Upper lobe of left lung (tissue), 6 donors: ENCODE measurements around the gene WAS. TPM values are rescaled to one million over a fixed set of nuclear protein-coding genes. Genes with fewer than 3 reads are reported as not detected.
A peak's percentile ranks its signal among the peaks of the same experiment; 100 is the strongest.
"Not testable (repeated sequence)": the region's sequence is repeated elsewhere in the genome, so short reads cannot be mapped to it uniquely, and the experiment has no call there.

Source experiments
- ATAC-seq, 2 donors: fragments of 200-7000 bp; cut with Tn5 transposase; one replicate each; pipeline ENCODE4 v1.9.1; 2022; ENCODE audit warnings: mild to moderate bottlenecking in 2 of 2, moderate library complexity in 2 of 2; ENCODE audit not compliant: low FRiP score in 2 of 2
- DNase-seq, 2 donors: peaks; one replicate each; pipeline ENCODE4 v3.0.0-alpha.2; 2019 to 2020
- H3K27ac ChIP-seq, 4 donors: fragments of 200-600 bp; sonication (generic); one replicate each; pipeline ENCODE4 v1.5.1; 2016 to 2019
- H3K27me3 ChIP-seq, 4 donors: fragments of 200-600 bp; sonication (generic); one replicate each; pipeline ENCODE4 v1.5.1; 2017 to 2019
- H3K36me3 ChIP-seq, 4 donors: fragments of 200-600 bp; sonication (generic); one replicate each; pipeline ENCODE4 v1.5.1; 2016 to 2019
- H3K4me1 ChIP-seq, 4 donors: fragments of 200-600 bp; sonication (generic); one replicate each; pipeline ENCODE4 v1.5.1; 2018 to 2019
- H3K4me3 ChIP-seq, 4 donors: fragments of 200-600 bp; sonication (generic); one replicate each; pipeline ENCODE4 v1.5.1; 2017 to 2019; ENCODE audit warnings: mild to moderate bottlenecking in 2 of 4, moderate library complexity in 1 of 4
- H3K9me3 ChIP-seq, 4 donors: fragments of 200-600 bp; sonication (generic); one replicate each; pipeline ENCODE4 v1.5.1; 2018 to 2019
- EP300 ChIP-seq, 4 donors: sonication (generic); formaldehyde crosslinking; IDR thresholded peaks; one replicate each; pipeline ENCODE4 v1.5.1; 2017; ENCODE audit warnings: antibody characterized with exemption in 4 of 4, control low read depth in 2 of 4
- POLR2A ChIP-seq, 4 donors: fragments of 450-650 bp; IDR thresholded peaks; one replicate each; pipeline ENCODE4 v1.5.1; 2016 to 2017; ENCODE audit warnings: antibody characterized with exemption in 4 of 4, mild to moderate bottlenecking in 2 of 4
- POLR2AphosphoS5 ChIP-seq, 2 donors: sonication (generic); formaldehyde crosslinking; IDR thresholded peaks; one replicate each; pipeline ENCODE4 v1.5.1; 2017; ENCODE audit warnings: antibody characterized with exemption in 2 of 2
- WGBS, 2 donors: methylation state at CpG; one replicate each; pipeline ENCODE4 v1.1.5; 2017 to 2018; 5-methylcytosine and 5-hydroxymethylcytosine counted together
- total RNA-seq, 6 donors: library from RNA; depleted of rRNA in 4 of 6; stranded (reverse); fragments of >200 nt in 4 of 6; gene quantifications; one replicate each; pipeline versions ENCODE4 v1.1.0 to v1.2.1, GENCODE V29; 2016 to 2021
- TF ChIP-seq, protein P1 (sequence below), 6 experiments: fragments of 450-650 bp in 4 of 6; fragments of 200-600 bp in 2 of 6; sonication (generic) in 2 of 6; IDR thresholded peaks; one replicate each; pipeline ENCODE4 v1.5.1; 2016 to 2019; ENCODE audit warnings: antibody characterized with exemption in 6 of 6
- donor health status: DM: no; HTN: no; CAD: no; lungs with moderate emphysema.
- donor health status: DM: no; HTN: yes; CAD: no; lungs with severe emphysema.

Gene WAS
- total RNA-seq, 6 donors from 2014 or later = 11.7 to 46.0 (median 33.9) TPM

DNA sequence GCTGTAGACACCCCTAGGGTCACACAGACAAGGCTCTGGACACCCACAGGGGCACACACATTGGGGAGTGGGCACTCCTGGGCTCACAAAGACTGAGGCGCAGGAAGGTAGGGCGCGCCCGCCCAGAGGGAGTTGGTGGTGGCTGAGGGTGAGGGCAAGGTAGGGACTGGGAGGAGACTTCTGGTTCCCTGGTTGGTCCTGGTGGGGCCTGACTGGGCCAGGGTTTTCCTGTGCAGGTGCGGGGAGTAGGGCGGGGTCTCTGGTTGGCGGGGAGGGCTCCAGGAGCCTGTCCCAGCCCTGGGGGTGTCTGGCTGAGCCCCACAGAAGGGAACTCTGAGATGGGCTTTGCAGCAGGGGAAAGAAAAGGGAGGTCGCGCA lies 6.7 kb upstream of the WAS start:
- Histone ChIP-seq H3K27ac (peak overlapping the region; percentile 82 to 89 (median 84)), H3K4me1 (peaks cover 0 to 8% (median 0%) of the 10 kb centered on the region in 4 donors), H3K9me3 (no peaks in the 10 kb centered on the region), H3K27me3 (no peaks in the 10 kb centered on the region), H3K4me3 (peak overlapping the region; percentile 2 to 79 (median 60)), H3K36me3 (no peaks in the 10 kb centered on the region)
- 41% methylated on average over 9 of the region's 9 CpGs; no CpG with 5 or more reads in 1 of the 2 donors for WGBS, 2 donors
- TF ChIP-seq POLR2A (IDR thresholded peaks at IDR 0.05) = no peak
- no peak for TF ChIP-seq EP300 (IDR thresholded peaks at IDR 0.05)
- TF ChIP-seq, protein P1, sequence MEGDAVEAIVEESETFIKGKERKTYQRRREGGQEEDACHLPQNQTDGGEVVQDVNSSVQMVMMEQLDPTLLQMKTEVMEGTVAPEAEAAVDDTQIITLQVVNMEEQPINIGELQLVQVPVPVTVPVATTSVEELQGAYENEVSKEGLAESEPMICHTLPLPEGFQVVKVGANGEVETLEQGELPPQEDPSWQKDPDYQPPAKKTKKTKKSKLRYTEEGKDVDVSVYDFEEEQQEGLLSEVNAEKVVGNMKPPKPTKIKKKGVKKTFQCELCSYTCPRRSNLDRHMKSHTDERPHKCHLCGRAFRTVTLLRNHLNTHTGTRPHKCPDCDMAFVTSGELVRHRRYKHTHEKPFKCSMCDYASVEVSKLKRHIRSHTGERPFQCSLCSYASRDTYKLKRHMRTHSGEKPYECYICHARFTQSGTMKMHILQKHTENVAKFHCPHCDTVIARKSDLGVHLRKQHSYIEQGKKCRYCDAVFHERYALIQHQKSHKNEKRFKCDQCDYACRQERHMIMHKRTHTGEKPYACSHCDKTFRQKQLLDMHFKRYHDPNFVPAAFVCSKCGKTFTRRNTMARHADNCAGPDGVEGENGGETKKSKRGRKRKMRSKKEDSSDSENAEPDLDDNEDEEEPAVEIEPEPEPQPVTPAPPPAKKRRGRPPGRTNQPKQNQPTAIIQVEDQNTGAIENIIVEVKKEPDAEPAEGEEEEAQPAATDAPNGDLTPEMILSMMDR (IDR thresholded peaks at IDR 0.05) = no peak
- TF ChIP-seq POLR2AphosphoS5 (IDR thresholded peaks at IDR 0.05) = no peak
- DNase-seq = no peak
- ATAC-seq = peak; percentile 21 to 52

DNA sequence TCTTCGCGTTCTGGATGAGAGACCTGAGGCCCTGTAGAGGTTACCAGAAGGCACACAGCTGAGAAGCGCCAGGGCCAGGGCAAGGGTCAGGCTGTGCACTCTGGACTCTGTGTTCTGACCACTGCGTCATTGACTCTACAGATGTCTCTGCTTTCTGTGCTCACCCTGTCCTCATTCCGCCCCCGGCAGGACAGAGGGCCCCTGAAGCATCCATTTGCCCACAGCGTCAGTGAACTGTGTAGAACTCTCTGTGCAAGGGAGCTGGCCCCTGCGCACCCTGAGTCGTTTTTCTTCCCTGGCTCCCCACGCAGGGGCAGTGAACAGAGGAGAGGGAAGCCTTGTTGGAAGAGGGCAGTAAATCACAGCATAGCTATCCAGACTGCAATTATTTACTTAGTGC lies 6.1 kb upstream of the WAS start:
- TF ChIP-seq POLR2AphosphoS5 (IDR thresholded peaks at IDR 0.05) = no peak
- no peak for TF ChIP-seq POLR2A (IDR thresholded peaks at IDR 0.05)
- no peak for TF ChIP-seq EP300 (IDR thresholded peaks at IDR 0.05)
- no peaks in the 10 kb centered on the region for H3K36me3 ChIP-seq
- peak overlapping the region in 2 of 4 donors; percentile 72 to 79 for H3K4me3 ChIP-seq
- peak overlapping the region in 3 of 4 donors; percentile 82 to 89 (median 83) for H3K27ac ChIP-seq
- peaks cover 0 to 8% (median 0%) of the 10 kb centered on the region in 4 donors for H3K4me1 ChIP-seq
- WGBS, 2 donors = 27 to 70% methylated on average over 4 to 10 of the region's 10 CpGs
- DNase-seq (no peak), ATAC-seq (no peak)
- H3K27me3 ChIP-seq = no peaks in the 10 kb centered on the region
- no peaks in the 10 kb centered on the region for H3K9me3 ChIP-seq

DNA sequence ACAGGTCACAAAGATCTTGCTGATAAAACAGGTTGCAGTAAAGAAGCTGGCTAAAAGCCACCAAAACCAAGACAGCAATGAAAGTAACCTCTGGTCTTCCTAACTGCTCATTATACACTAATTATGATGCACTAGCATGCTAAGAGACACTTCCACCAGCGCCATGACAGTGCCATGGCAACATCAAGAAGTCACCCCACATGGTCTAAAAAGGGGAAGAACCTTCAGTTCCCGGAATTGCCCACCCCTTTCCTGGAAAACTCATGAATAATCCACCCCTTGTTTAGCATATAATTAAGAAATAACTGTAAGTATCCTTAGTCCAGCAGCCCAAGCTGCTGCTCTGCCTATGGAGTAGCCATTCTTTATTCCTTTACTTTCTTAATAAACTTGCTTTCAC lies 3.1 kb upstream of the WAS start:
- not testable (repeated sequence) for H3K36me3 ChIP-seq, H3K4me1 ChIP-seq, ATAC-seq, H3K27me3 ChIP-seq, H3K4me3 ChIP-seq, H3K9me3 ChIP-seq
- peak overlapping the region in 2 of 4 donors; percentile 22 to 24 for H3K27ac ChIP-seq
- DNase-seq = peak in 1 of 2 donors; percentile 46
- WGBS, 2 donors = 22 to 33% methylated on average over 2 of the region's 2 CpGs

DNA sequence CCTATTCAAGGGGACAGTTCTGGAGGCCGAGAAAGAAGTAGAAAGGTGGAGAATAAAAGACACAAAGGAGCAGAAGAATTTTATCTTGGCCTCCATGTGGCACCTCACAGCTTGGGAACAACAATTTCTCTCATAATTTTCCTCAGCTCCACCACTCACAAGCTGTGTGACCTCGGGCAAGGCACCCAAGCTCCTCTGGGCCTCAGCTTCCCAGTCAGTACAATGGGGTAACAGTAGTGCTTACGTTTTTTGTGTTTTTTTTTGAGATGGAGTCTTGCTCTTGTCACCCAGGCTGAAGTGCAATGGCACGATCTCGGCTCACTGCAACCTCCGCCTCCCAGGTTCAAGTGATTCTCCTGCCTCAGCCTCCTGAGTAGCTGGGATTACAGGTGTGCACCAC lies 2.7 kb upstream of the WAS start:
- H3K36me3 ChIP-seq, H3K27me3 ChIP-seq, H3K4me3 ChIP-seq, DNase-seq, ATAC-seq, H3K4me1 ChIP-seq, H3K9me3 ChIP-seq: not testable (repeated sequence)
- H3K27ac ChIP-seq = peak overlapping the region in 1 of 4 donors; percentile 24
- 74 to 94% methylated on average over 6 of the region's 6 CpGs for WGBS, 2 donors

DNA sequence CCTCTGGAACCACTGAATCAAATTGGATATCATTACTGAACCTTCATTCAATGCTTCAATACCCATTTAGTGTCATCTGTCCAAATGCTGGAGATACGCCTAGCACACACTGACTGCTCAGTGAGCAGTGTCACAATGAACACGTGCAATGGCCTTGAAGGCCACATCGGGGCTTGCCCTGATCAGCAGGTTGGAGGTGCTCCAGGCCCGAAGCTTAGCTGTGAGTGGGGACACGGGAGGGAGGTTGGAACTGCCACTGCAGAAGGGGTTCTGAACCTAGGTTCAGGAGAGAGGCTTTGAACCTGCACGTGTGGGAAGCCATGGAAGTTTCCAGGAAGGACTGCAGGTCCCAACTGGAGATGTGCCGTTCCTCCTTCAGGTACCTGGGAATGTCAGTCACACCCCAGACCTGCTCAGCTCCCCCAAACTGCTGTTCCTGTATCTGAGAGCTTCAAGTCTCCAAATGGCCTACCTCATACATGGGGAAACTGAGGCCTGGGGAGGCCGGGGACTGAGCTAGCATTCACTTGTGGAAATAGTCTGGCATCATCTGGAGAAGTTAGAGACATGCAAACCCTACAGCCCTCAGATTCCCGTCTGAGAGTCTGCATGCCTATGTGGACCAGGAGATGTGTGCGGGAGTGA lies 1.9 kb upstream of the WAS start:
- Histone ChIP-seq H3K9me3 (no peaks in the 10 kb centered on the region), H3K4me1 (peaks cover 0 to 8% (median 1%) of the 10 kb centered on the region in 4 donors), H3K27me3 (no peaks in the 10 kb centered on the region), H3K36me3 (no peaks in the 10 kb centered on the region), H3K27ac (peak overlapping the region in 1 of 4 donors; percentile 43), H3K4me3 (no peak overlapping the region)
- no peak for ATAC-seq
- no peak for DNase-seq
- TF ChIP-seq, protein P1 (IDR thresholded peaks at IDR 0.05) = no peak
- TF ChIP-seq POLR2A (IDR thresholded peaks at IDR 0.05) (no peak), POLR2AphosphoS5 (IDR thresholded peaks at IDR 0.05) (no peak), EP300 (IDR thresholded peaks at IDR 0.05) (no peak)
- WGBS, 2 donors = 81 to 83% methylated on average over 7 to 10 of the region's 10 CpGs

DNA sequence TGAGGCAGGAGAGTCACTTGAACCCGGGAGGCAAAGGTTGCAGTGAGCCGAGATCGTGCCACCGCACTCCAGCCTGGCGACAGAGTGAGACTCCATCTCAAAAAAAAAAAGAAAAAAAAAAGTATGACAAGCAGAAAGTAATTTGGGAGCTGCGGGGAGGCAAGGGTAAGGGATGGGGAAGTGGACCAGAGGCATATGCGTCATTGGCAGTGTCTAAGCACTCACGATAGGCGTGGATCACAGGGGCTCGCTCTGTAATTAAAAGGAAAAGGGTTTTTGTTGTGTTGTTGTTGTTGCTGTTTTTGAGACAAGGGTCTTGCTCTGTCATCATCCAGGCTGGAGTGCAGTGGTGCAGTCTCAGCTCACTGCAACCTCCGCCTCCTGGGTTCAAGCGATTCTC lies 804 bp upstream of the WAS start:
- 74 to 90% methylated on average over 12 of the region's 12 CpGs for WGBS, 2 donors
- H3K4me3 ChIP-seq, H3K27me3 ChIP-seq, H3K36me3 ChIP-seq, H3K4me1 ChIP-seq, H3K9me3 ChIP-seq: not testable (repeated sequence)
- peak overlapping the region; percentile 79 to 82 (median 81) for H3K27ac ChIP-seq
- ATAC-seq = peak in 1 of 2 donors; percentile 79
- DNase-seq = peak in 1 of 2 donors; percentile 42

DNA sequence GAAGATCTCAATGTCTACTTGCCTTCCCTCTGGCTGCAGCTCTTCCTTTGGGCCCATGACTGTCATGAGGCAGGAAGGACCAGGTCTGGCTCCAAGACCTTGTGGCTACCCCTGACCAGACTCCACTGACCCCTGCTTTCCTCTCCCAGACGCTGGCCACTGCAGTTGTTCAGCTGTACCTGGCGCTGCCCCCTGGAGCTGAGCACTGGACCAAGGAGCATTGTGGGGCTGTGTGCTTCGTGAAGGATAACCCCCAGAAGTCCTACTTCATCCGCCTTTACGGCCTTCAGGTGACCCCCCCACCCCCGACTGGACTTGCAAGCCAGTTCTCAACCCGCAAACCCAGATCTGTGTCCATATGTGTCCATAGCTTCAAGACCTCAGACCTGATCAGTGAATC lies 535 bp downstream of the WAS start:
- TF ChIP-seq EP300 (IDR thresholded peaks at IDR 0.05) = no peak
- no peak for TF ChIP-seq POLR2AphosphoS5 (IDR thresholded peaks at IDR 0.05)
- no peak for TF ChIP-seq POLR2A (IDR thresholded peaks at IDR 0.05)
- peaks cover 0 to 3% (median 0%) of the 10 kb centered on the region in 4 donors for H3K4me1 ChIP-seq
- peak overlapping the region in 3 of 4 donors; percentile 28 to 44 (median 34) for H3K4me3 ChIP-seq
- no peaks in the 10 kb centered on the region for H3K36me3 ChIP-seq
- 43 to 58% methylated on average over 1 to 7 of the region's 7 CpGs for WGBS, 2 donors
- H3K27ac ChIP-seq = peak overlapping the region; percentile 79 to 82 (median 81)
- no peak for DNase-seq
- no peak for ATAC-seq
- H3K9me3 ChIP-seq = no peaks in the 10 kb centered on the region
- no peaks in the 10 kb centered on the region for H3K27me3 ChIP-seq
